Measurements from ENCODE around the gene PGBD1.
"Not testable (repeated sequence)": the region's sequence is repeated elsewhere in the genome, so short reads cannot be mapped to it uniquely, and the experiment has no call there.

The PGBD1 gene

DNA sequence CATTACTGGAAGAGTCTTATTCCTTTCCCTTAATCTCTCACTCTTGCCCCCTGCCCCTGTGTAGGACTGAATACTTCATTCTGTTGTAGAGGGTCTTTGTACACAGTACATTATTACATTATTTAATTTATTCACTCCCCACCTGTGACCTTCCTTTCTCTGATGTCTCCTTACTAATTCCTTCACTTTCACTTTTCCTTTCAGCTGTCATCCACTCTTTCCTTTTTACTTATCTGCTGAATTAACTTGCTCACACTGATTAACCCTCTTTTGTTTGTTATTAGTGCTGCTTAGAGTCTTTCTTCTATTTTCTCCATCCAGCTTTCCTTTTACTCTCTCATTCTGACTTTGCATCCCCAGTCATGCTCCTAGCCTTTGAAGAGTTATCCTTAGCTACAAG lies 6.5 kb upstream of the PGBD1 start:
- DNase-seq (ENCODE audit: low read depth) = no peak

DNA sequence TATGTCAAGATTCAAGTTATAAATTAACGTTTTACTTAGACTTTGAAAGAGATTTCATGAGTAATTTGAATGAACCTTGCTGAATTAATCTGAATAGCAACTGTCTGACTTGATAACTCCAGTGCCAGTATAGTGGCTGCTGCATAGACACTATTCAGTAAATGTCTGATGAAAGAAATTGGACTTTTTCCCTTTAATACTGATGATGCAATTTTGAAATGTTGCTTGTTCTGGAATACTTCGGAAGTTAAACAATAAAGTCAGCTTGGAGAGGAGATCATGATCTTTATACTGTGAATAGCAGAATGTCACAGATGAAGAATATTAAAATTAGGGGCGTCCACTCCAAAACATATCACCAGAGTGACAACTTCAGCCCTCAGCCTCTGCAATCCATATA lies 3.6 kb upstream of the PGBD1 start:
- no peak for DNase-seq (ENCODE audit: low read depth)

DNA sequence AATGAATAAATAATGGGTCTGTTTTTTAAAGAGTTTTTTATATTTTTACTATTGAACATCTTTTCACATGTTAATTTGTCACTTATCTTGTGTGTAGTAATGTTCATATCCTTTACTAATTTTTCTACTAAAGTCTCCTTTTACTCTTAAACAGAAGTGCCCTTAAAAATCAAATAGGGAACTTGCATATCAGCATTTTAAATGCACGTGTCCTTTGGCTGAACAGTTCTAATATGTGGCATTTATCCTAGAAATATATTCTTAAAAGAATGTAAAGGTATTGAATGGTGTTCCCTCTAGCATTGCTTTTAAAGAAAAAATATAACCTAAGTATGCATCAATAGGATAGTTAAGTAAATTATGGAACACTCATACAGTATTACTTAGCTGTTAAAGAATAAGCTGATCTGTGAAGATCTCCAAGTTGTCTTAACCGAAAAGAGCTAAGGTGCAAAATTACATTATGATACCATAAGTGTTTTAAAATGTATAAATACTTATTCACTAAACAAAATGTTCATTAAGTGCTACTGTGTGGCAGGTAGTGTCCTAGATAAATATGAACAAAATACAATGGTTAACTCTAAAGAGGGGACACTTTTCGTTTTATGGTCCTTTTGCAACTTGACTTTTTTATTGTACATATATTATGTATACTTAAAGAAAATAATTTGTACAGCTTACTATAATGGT lies 631 bp upstream of the PGBD1 start:
- DNase-seq (ENCODE audit: low read depth) = no peak

DNA sequence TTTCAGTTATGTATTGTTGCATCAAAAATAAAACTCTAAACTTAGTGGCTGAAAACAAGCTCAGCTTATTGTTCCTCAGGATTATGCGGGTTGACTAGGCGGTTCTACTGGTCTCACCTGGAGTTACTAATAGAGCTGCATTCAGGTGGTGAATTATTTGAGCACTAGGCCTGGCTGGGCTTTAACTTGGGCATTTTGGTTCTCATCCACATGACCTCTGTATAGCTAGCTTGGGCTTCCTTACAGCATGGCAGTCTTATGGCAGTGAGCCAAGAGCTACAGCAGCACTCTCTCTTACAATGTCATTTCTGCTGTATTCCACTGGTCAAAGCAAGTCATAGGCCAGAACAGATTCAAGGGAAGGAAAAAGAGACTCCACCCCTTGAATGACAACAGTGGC lies 1.6 kb downstream of the PGBD1 start:
- no peak for DNase-seq (ENCODE audit: low read depth)

DNA sequence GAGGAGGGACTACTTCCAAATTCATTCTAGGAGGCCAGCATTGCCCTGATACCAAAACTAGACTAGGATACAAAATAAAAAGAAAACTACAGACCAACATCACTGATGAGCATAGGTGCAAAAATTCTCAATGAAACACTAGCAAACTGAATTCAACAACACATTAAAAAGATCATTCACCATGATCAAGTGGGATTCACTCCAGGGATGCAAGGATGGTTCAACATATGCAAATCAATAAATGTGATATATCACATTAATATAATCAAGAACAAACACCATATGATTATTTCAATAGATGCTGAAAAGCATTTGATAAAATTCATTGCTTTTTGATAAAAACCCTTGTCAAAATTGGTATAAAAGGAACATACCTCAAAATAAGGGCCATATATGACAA lies 10.2 kb downstream of the PGBD1 start:
- no peak for DNase-seq (ENCODE audit: low read depth)

DNA sequence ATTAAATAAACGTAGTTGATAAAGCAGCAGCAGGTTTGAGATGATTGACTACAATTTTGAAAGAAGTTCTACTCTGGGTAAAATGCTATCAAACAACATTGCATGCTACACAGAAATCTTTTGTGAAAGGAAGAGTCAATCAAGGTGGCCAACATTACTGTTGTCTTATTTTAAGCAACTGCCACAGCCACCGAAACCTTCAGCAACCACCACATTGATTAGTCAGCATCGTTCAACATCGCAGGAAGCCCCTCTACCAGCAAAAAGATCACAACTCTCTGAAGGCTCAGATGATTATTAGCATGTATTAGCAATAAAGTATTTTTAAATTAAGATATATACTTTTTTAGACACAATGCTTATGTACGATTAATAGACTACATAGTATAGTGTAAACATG lies 14.0 kb downstream of the PGBD1 start:
- DNase-seq (ENCODE audit: low read depth) = no peak

DNA sequence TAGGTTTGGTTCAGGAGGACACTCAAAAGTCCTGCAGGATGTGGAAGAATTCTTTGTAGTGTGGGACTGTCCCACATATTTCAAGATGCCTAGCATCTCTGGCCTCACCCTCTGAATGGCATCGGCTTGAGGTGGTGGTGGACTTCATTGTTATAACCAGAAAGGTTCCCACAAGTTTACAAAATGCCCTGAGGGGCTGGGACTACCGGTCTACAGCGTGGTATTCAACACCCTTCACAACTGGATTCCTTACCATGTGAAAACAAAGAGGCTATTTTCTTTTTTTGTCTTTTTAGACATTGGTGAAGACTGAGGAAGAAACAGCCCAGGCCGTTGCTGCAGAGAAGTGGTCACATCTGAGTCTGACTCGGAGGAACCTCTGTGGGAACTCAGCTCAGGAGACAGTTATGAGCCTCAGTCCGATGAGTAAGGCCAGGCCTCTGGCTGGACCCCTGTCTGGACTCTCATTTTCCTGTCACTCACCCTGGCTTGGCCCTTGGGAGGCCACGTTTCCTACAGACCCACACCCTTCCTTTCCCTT lies 15.2 kb downstream of the PGBD1 start:
- no peak for DNase-seq (ENCODE audit: low read depth)

DNA sequence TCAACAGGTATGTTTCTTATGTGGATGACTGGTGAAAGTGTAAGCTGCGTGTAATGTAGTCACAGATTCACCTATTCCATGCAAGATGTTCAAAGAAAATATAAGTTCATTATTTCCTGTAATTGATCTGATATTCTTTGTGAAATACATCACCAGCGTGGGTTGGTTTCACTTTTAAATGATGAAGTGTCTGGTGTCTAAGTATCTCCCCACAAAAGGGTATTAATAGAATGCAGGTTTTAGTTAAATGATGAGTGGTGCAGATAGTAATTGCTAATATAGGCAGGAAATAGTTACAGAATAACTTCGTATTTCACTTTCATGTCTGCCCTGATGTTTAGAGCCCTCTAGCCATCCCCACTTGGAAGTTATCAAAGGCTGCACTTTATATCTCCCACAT lies 22.2 kb downstream of the PGBD1 start:
- no peak for DNase-seq (ENCODE audit: low read depth)

DNA sequence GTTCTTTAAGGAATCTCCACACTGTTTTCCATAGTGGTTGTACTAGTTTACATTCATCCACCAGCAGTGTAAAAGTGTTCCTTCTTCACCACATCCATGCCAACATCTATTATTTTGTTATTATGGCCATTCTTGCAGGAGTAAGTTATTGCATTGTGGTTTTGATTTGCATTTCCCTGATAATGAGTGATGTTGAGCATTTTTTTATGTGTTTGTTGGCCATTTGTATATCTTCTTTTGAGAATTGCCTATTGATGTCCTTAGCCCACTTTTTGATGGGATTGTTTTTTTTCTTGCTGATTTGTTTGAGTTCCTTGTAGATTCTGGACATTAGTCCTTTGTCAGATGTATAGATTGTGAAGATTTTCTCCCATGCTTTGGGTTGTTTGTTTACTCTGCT lies 25.0 kb downstream of the PGBD1 start:
- DNase-seq (ENCODE audit: low read depth) = not testable (repeated sequence)

DNA sequence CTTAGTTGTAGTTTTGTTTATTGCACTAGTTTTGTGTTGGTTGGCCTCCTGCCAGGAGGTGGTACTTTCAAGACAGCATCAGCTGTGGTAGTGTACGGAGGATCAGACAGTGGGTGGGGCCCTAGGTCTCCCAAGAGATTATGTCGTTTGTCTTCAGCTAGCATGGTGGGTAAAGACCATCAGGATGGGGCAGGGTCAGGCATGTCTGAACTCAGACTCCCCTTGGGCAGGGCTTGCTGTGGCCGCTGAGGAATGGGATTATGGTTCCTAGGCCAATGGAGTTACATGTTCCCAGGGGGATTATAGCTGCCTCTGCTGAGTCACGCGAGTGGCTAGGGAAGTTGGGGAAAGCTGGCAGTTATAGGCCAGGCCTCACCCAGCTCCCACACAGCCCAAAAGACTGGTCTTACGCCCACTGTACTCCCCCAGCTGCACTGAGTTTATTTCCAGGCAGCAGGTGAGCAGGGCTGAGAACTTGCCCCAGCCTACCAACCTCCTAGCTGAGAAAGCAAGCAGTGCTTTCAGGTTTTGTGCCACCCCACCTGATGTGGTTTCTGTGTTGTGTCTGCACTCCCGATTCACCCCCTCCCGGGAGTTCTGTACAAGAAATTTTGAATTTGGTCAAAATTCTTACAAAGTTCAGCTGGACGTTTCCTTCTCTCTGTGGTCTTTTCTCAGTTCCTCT lies 29.9 kb downstream of the PGBD1 start:
- no peak for DNase-seq (ENCODE audit: low read depth)

DNA sequence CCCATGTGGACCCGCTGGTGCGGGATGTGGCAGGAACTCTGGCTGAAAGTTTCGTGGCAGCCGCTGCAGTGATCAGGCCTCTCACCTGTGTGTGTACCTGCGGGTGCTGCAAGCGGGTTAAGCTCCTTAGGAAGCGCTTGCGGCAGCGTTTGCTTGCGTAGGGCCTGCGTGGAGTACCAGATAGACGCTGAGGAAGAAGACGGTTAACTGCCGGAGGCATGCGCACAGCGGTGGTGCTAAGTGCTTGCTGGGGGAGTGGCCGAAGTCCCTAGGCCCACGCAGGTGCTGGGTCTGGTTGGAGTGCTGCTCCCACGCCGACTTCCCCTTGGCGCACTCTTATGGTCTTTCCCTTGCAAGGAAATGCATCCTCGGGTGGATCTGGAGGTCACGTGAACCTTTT lies 31.6 kb downstream of the PGBD1 start:
- no peak for DNase-seq (ENCODE audit: low read depth)

DNA sequence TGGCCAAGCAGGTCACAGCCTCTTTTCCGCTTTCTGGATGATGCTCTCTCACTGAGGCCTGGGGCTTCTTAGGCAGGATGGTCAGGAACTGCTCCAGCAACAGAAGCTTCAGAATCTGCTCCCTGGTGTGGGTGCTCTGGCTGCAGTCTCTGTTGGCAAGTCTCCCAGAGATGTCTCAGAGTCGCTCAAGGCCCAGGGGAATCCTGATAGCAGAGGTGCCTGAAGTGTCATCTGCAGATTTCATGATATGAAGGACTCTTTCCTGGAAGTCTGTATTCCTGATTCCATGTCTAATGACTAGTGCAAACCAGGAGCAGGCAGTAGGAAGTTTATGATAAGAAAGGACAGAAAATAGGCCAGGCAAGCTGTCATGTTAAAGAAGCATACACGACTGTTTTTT lies 34.3 kb downstream of the PGBD1 start:
- DNase-seq (ENCODE audit: low read depth) = no peak

DNA sequence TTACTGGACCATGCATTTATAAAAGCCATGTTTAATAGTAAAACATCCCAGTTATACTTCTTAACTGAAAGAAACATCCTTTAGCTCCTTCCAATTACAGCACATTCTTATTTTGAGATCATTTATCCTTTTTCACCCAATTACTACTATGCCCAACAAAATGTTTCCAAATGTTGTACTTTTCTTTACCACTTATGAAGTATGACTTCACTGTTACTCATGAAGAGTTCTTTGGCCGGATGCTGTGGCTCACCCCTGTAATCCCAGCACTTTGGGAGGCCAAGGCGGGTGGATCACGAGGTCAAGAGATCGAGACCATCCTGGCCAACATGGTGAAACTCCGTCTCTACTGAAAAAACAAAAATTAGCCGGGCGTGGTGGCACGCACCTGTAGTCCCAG lies 36.5 kb downstream of the PGBD1 start:
- DNase-seq (ENCODE audit: low read depth) = not testable (repeated sequence)

DNA sequence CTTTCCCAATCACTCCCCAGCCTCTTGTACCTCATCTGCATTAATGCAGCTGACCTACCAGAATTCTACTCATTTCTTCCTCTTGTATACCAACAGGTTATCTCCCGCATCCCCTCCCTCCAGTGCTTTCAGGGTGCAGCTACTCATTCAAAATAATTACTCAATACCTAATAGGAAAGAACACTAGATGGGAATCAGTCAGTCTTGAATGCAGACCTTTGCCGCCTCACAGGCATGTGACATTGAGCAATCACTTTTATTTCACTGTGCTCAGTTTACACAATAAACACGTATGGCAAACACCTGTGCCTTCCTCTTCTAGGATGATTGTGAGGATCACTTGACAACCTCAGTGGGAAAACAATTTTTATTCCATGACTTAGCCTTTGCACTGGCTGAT lies 41.3 kb downstream of the PGBD1 start:
- DNase-seq (ENCODE audit: low read depth) = no peak

DNA sequence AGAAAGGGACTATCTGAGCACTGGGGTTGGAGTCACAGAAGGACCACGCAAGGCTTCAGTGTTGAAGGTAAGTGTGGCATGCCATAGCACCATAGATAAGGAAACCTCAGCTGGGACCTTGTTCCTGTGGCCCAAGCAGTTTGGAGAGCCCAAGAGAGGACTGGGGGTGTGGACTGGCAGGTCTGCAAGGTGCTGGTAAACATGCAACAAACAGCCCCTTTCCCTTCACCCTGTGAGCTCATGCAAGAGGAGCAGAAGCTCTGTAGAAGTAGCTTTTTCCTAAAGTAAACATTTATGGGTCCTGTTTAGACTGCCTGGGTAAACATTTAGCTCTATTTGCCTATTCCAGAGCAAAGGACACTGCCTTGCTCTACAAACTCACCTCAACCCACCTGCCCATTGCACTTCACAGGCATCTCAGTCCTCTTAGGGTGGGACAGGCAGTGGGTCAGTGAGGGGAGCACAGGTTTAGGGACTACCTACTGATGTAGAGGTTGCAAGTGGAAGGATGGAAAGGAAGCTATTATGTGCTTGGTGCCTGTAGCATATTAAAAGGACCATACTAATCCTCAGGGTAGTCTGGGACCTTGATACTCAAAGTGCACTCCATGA lies 42.5 kb downstream of the PGBD1 start:
- DNase-seq (ENCODE audit: low read depth) = no peak

DNA sequence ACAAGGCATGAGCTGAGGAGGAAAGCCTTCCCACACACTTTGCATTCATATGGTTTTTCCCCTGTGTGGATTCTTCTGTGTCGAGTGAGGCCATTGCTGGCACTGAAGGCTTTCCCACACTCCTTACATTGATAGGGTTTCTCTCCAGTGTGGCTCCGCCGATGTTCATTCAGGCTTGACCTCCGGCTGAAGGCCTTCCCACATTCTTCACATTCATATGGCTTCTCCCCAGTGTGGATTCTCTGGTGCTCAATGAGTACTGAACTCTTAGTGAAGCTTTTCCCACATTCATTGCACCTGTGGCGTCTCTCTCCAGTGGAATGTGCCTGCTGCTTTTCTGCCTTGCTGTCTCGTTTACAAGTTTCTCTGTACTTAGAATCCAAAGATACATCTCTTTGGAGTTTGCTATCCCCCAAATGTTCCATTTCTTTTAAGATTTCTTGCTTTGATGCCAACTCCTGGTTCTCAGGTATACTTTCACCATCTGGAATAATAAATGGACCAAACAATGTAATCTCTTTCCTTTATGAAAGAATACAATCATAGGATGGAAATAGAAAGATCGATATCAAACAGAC lies 45.1 kb downstream of the PGBD1 start:
- DNase-seq (ENCODE audit: low read depth) = no peak

DNA sequence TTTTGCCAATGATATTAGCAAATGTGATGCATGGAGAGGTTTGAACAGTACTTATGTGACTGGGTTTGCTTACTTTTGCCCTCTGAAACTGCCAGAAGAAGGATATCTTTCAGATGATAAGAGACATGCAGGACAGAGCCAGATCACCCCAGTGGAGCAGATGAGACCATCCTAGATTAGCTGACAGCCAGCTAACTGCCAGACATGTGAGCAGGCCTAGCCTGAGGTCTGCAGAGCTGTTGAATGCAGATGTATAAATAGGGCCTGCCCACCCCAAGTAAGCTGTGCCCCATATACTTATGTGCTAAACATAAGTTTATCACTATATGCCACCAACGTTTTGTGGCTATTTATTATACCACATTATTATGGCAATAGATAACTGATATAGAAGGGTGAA lies 48.7 kb downstream of the PGBD1 start:
- no peak for DNase-seq (ENCODE audit: low read depth)

DNA sequence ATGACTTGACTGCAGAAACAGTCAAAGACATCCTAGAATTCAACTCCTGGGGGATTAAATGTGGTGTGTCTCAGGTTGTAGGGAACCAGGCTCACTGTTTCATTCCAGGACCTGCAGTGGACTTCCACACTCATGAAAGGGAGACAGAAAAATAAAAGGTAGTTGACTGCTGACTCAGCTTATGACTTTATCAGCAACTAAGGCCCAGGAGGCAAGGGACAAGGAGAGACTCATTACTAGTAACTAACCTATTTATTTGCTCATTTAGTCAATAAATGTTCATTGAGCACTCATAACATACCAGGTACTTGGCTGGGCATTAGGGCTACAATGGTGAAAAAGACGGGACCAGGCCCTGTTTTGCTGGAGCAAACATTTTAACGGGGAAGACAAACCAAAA lies 51.7 kb downstream of the PGBD1 start:
- no peak for DNase-seq (ENCODE audit: low read depth)

DNA sequence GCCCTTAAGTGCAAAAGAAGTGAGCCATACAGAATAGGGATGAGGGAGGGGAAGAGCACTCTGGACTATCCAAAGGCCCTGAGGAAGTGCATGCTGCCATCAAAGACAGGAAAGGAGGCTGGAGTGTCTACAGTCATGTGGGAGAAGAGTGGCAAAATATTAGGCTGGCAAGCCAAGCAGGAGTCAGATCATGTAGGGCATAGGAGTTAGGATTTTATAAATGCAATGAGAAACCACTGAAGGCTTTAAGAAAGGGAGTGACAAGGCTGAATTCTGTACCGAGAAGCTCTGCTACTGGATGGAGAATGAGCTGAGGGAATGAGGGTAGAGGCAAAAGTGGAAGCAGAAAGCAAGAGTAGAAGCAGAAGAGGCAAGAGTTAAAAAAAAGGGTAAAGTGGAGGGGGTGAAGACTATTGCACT lies 52.2 kb downstream of the PGBD1 start:
- DNase-seq (ENCODE audit: low read depth) = no peak

DNA sequence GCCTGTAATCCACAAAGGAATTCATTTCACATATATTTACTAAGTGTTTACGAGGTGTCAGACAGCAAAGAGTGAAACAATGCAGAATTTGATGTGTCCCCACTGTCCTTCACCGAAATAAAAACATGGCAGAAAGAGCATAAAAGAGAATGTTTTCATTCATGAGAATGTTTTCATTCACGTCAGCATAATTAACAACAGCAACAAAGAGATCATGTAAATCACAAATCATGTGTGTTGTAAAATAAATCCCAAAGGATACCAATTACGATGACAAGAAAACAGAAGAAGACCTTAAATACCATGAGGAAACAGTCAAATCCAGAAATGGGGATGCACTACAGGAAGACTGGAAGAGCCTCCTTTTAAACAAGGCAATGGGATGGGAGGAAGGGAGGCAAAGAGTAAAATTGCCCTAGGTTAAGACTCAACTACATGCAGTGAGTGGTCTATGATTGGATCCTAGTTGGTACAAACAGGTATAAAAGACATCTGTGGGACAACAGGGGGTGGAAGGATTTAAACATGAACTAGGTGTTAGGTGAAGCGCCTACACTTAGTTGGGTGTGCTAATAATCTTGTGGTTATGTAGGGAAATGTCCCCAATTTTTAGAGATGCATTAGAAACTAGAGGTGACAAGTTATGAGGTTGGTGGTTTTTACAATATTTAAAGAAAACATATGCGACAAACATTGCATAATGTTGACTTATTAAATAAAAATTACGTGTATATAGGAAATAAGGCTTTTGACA lies 53.1 kb downstream of the PGBD1 start:
- no peak for DNase-seq (ENCODE audit: low read depth)

DNA sequence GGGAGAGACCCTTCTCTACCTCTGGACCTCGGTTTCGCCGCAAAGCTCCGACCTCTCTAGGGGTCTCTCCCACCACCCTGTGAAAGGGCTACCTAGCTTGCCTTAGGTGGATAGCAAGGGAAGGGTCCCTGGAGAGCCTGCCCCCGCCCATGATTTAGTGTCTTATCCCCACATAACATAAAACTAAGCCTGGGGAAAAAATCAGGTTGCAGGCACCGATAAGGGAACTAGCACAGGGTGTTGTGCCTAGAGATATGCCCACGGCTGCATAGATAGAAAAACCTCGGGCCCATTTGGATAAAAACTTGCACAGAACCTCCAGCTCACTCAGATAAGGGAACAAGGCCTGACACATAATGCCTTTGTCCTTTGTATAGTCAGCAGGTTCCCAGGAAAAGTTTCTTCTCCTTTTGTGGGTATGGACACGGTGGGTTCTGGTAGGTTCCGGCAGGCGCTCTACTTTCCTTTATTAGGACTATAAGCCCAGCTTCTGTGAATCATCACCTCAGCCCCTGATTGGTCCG lies 53.7 kb downstream of the PGBD1 start:
- DNase-seq (ENCODE audit: low read depth) = no peak

Measured in stimulated activated CD8-positive, alpha-beta memory T cell treated with anti-CD3 and anti-CD28 coated beads, Interleukin-4, amount 100 ng/mL, for 24 hours (primary cell).